Measurements from ENCODE around the gene OPN3.

Gene OPN3

DNA sequence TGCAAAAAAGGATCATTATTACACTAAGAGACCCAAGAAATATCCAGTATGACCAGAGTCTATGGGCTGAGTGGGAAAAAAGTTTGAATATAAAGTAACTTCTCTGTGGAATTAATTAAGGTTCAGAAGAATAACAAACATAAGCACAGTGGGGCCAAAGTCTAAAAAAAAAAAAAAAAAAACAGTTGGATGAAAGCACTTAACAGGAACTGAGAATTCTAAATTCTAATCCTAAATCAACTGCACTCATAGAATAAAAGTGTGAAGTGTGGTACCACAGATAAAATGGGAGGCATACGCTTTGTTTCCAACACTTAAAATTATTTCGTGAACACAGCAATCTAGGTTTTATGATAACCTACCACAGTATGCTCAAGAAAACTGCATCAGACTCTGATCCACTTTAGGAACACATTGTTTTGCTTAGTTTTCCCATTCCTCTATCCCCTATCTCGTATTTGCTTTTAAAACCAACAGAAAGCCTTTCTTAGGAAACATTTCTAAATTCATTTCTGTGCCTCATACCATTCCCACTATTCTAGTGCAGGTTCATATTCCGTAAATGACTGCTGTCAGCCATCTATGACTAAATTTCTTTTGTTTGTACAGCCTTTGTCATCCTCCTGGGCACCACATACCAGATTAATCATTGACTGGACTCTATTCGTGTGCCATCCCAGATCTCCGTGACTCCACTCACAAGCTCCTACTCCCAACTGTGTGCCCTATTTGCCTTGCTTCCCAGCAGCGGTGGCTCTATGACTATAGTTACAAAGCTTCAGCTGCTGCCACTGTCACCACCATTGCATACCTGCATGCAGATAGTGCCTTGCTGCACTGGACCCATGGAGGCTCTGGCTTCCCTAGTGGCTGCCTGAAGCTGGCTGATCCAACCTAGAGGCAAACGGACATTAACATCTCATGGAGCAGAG lies 24.9 kb downstream of the OPN3 start:
- no peak for DNase-seq

GRCh38 chr1:241614572-241614971 lies 25.6 kb downstream of the OPN3 start:
- DNase-seq, result no peak

DNA sequence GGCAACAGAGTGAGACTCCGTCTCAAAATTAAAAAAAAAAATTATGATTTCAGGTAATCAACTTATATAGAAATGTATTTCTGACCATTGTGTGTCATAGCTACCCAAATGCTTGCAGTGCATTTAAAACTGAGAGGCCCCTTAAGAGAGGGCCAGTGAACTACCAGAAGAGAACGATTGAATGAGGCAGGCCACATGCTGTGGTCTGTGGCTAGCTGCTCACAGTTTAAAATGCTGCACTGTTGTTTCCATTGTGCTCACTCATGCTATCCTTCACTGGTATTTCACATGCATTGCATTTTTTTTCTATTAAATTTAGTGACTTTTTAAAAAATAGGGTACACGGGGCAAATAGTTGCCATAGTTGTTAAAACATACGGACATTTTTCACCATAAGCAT lies 26.0 kb downstream of the OPN3 start:
- no peak for DNase-seq

GRCh38 chr1:241612533-241613477 lies 27.4 kb downstream of the OPN3 start:
- no peak for DNase-seq

DNA sequence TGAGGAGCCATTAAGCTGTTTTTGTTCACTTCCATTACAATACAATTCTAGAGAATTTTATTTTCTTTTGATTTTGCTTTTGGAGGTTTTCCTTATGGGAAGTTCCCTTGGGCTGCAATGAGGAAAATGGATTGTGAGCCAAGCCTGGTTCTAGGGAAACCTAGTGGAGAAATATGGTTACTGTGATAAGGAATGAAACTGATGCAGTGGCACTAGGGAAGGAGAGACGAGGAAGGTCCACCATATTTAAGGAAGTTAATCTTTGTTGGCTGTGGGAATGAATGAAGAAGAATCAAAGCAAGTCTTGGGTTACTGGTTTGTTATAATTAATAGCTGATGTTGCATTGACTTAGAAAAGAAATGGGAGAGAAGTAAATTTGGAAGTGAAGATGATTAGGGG lies 28.4 kb downstream of the OPN3 start:
- no peak for DNase-seq

DNA sequence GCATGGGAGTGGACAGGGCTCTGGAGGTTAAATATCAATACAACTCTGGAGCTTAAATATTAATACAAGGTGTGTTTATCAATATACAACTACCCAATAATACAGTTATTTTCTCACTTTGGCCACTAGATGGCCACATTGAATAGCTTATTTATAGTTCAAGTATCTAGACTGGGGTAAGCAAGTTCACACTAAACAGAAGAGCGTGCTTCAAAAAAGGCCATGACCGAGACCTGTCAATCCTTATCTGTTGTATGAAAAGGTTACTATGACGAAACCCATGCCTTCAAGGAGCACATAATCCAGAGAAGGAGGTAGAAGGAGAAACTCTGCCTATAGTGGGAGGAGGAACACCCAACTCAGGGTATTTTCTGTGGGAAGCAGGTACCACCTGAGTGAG lies 29.1 kb downstream of the OPN3 start:
- DNase-seq, result peak; percentile 36

DNA sequence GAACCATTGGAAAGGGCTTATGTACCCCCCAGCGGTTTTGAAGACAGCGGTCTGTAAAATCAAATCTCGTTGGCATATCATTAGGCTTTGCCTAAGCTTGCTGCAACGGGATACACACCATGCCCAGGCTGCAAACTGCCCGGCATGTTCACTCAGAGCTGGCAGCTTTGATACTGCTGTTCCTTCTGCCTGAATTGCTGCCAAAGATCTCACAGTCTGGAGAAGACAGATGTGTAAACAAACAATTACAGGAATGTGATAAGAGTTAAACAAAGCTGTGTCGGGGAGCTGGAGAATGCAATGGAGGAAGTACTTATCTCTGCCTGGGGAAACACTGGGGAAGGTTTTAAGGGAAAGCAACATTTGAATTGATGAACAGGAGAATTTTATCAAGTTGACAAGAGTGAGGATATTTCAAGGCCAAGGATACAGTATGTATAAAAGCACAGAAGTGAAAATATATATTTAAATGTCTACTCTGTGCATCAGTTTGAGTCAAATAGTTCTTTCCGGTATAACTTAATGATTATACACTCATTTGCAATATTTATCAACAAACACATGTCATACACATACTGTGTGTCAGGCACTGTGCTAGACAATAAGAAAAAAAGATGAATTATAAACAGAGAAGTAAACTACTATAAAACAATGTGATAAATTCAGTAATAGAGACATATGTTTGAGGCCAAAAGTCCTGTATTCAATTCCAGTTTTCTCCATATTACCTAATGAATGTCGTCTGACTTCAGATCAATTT lies 29.9 kb downstream of the OPN3 start:
- DNase-seq, result peak; percentile 53

- no peak for DNase-seq
These were observed 31.7 kb downstream of the OPN3 start for GRCh38 chr1:241608379-241609033.

GRCh38 chr1:241607497-241607896 lies 32.7 kb downstream of the OPN3 start:
- DNase-seq, result no peak

GRCh38 chr1:241606544-241606943 lies 33.6 kb downstream of the OPN3 start:
- DNase-seq, result no peak

DNA sequence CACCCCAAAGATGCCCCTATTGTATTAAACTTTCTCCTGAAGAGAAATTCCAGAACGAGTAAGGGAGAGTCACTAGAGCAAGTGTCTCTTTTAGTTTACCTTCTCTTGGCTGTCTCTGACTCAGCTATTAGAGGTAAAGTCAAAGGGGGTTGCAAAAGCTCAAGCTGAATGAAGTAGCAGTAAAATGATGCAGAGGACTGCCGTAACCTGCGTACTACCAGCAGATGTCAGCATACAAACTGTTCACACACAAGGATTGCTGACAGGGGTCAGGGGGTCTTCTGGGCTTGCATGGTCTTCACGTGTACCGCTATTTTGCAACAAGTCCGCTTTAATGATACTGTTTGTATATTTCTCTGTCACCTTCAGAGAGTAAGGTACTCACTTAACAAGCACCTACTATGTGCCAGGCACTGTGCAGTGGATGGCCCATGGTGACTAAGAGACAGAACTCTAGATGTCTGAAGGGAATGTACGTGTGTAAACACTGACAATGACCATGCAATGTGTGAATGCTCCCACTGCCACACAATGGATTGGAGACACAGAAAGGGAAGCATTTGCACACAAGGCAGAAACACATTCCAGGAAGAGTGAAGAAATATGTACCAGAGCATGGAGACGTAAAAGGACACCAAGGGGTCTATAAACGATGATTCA lies 34.9 kb downstream of the OPN3 start:
- no peak for DNase-seq

- DNase-seq, result no peak
These were observed 36.4 kb downstream of the OPN3 start for GRCh38 chr1:241603731-241604245.

DNA sequence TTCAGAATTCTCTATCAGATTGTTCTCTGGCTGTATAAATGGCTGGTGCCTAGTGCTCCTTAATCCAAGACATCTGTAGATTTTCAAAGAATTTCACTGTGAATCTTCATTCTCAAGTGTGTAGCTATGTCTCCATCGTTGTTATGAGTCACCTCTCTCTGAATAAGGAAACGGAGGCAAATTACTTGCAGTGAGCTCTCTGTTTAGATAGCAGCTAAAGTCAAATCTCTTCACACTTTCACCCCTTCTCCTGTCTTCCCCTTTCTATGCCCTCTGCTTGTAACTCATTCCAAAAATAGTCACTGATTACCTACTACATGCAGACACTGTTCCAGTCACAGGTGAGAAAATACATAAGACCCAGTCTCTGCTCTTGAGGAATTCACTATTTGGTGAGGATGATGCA lies 39.7 kb downstream of the OPN3 start:
- no peak for DNase-seq

DNA sequence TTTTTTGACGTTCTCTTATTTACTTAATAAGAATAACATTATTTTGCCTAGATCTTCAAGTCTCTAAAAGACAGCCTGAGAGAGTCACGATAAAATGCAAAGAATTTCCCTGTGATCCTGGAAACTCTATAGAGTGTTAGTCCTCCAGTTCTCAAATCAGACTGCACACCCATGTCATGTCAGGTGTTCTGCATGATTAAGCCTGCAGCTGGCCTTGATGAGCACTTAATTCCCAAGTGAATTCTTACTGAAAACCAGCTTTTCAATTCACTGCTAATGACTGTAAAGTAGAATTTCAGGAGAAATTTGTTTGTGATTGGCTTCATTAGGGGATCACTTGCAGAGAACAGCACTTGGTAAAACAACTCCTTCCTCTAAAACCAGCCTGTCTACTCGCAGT lies 41.9 kb downstream of the OPN3 start:
- peak; percentile 13 for DNase-seq

DNA sequence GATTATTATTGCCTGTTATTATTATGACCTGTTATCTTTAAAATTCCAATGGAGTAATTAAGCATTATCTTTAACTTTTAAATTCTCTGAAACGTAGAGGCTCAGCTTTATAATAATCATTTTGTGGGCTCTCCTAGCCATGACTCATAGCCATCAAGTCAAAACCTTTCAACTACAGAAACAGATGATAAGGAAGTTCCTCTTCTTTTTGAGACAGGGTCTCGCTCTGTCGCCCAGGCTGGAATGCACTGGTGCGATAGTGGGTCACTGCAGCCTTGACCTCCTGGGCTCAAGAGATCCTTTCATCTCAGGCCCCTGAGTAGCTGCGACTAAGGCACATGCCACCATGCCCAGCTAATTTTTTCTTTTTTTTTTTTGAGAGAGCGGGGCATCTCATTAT lies 43.5 kb downstream of the OPN3 start:
- DNase-seq, result no peak

DNA sequence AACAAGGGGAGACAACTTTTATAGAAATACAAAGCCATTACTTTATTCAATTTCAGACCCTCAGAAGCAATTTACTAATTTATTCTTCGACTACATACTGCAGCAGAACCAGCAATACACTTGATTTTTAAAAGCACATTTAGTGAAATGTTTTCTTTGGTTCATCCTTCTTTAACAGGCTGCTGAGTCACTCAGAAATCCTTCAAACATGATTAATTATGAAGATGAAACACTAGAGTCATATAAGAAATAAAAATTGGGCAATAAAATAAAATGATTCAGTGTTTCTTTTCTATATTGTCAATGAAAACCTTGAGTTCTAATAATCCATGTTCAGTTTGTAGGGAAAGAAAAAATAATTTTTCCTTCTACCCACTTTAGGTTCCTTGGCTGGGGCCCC lies 47.0 kb downstream of the OPN3 start:
- DNase-seq, result no peak

DNA sequence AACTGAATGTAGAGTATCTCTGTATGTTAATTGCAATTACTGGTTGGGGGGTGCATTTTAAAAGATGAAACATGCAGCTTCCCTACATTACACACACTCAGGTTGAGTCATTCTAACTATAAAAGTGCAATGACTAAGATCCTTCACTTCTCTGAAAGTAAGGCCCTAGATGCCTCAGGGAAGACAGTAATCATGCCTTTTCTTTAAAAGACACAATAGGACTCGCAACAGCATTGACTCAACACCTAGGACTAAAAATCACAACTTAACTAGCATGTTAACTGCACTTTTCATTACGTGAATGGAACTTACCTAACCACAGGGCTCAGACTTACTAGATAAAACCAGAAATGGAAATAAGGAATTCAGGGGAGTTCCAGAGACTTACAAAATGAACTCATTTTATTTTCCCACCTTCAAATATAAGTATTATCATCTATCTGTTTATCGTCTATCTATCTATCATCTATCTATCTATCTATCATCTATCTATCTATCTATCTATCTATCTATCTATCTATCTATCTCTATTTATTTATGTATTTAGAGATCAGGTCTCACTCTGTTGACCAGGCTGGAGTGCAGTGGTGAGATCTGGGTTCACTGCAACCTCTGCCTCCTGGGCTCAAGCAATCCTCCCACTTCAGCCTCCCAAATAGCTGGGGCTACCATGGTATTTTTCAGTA lies 47.8 kb downstream of the OPN3 start:
- no peak for DNase-seq

GRCh38 chr1:241591736-241592135 lies 48.4 kb downstream of the OPN3 start:
- no peak for DNase-seq

- DNase-seq, result no peak
These were observed 48.9 kb downstream of the OPN3 start for GRCh38 chr1:241591317-241591716.

GRCh38 chr1:241590719-241591118 lies 49.5 kb downstream of the OPN3 start:
- no peak for DNase-seq

GRCh38 chr1:241589521-241589920 lies 50.6 kb downstream of the OPN3 start:
- DNase-seq, result no peak

Data from DMS79 treated with DMSO at 0.1 percent for 48 hours (cell line).